ENCODE results near the gene DDTL. TPM values are rescaled to one million over a fixed set of nuclear protein-coding genes. Genes with fewer than 3 reads are reported as not detected.

The DDTL gene
- total RNA-seq, 1 donor from 2014 or later = not detected

GRCh38 chr22:24005201-24005600, 38.5 kb downstream of the DDTL start, which contains the start of gene GSTT4:
GSTT4 (minus strand) TSS chr22:24005453; CDS start chr22:24005356, 97 bp downstream.
- DNase-seq (ENCODE audit: low read depth) = no peak

- DNase-seq (ENCODE audit: low read depth) = no peak
Measured at GRCh38 chr22:24006207-24006913, 39.7 kb downstream of the DDTL start.

- DNase-seq (ENCODE audit: low read depth) = no peak
Measured at GRCh38 chr22:24006914-24007214, 40.2 kb downstream of the DDTL start.

GRCh38 chr22:24007253-24008021, 40.7 kb downstream of the DDTL start:
- DNase-seq (ENCODE audit: low read depth) = no peak

GRCh38 chr22:24008022-24008283, 41.3 kb downstream of the DDTL start:
- DNase-seq (ENCODE audit: low read depth) = no peak

- no peak for DNase-seq (ENCODE audit: low read depth)
Measured at GRCh38 chr22:24008381-24009226, 41.9 kb downstream of the DDTL start.

- no peak for DNase-seq (ENCODE audit: low read depth)
Measured at GRCh38 chr22:24009227-24010017, 42.7 kb downstream of the DDTL start.

GRCh38 chr22:24010018-24010391, 43.3 kb downstream of the DDTL start:
- DNase-seq (ENCODE audit: low read depth) = no peak

GRCh38 chr22:24011735-24012068, 45.0 kb downstream of the DDTL start:
- no peak for DNase-seq (ENCODE audit: low read depth)

- DNase-seq (ENCODE audit: low read depth) = no peak
Measured at GRCh38 chr22:24016156-24016555, 49.5 kb downstream of the DDTL start.

GRCh38 chr22:24021304-24021703, 54.6 kb downstream of the DDTL start:
- no peak for DNase-seq (ENCODE audit: low read depth)

Other genes with a start within 250 kb of the DDTL start
- gene ZNF70, start 215.8 kb upstream of the DDTL start, total RNA-seq = 3.0 and 3.2 TPM in 2 replicates
- gene VPREB3, start 212.5 kb upstream of the DDTL start, total RNA-seq = 0.51 TPM in 1 of 2 replicates, not detected in the other
- gene C22orf15, start 203.9 kb upstream of the DDTL start, total RNA-seq = 1.2 TPM in 1 of 2 replicates, not detected in the other
- 2.7 and 19.8 TPM in 2 replicates for gene CHCHD10, start 198.9 kb upstream of the DDTL start, total RNA-seq
- gene MMP11, start 194.0 kb upstream of the DDTL start, total RNA-seq = 51.5 and 67.7 TPM in 2 replicates
- gene SMARCB1, start 179.9 kb upstream of the DDTL start, total RNA-seq = 58.8 and 62.9 TPM in 2 replicates
- gene DERL3, start 127.9 kb upstream of the DDTL start, total RNA-seq = 1.5 and 4.6 TPM in 2 replicates
- 13.2 and 18.9 TPM in 2 replicates for gene SLC2A11, start 109.0 kb upstream of the DDTL start, total RNA-seq
- gene MIF, start 72.5 kb upstream of the DDTL start, total RNA-seq = 374 and 603 TPM in 2 replicates
- gene GSTT2B, start 5.7 kb upstream of the DDTL start, total RNA-seq = 3.3 and 4.9 TPM in 2 replicates
- 99.2 and 112 TPM in 2 replicates for gene DDT, start 7.6 kb downstream of the DDTL start, total RNA-seq
- 1.7 TPM in 1 of 2 replicates, not detected in the other for gene GSTT2, start 13.2 kb downstream of the DDTL start, total RNA-seq
- gene GSTT4, start 38.6 kb downstream of the DDTL start, total RNA-seq = not detected in 2 replicates
- gene CABIN1, start 44.4 kb downstream of the DDTL start, total RNA-seq = 25.7 and 28.0 TPM in 2 replicates
- gene SUSD2, start 214.6 kb downstream of the DDTL start, total RNA-seq = 0.10 and 0.13 TPM in 2 replicates

Data from myocyte (in vitro differentiated cells).